Measurements from ENCODE around the gene TMEM94. TPM values are rescaled to one million over a fixed set of nuclear protein-coding genes. Genes with fewer than 3 reads are reported as not detected.
"Not testable (repeated sequence)": the region's sequence is repeated elsewhere in the genome, so short reads cannot be mapped to it uniquely, and the experiment has no call there.

The TMEM94 gene
- total and polyA plus RNA-seq, 2 of the 8 experiments (the other 6 are each of a cell fraction or from before 2014, with no cell fraction given) = 54.8 to 69.9 TPM

GRCh38 chr17:75437404-75437803, 19.0 kb upstream of the TMEM94 start:
- H3K4ac ChIP-seq (replicated peaks; ENCODE audit: insufficient read length, low read depth, low read length); H3K4me3 ChIP-seq (ENCODE audit: extremely low read depth in 1 of 4, insufficient read depth in 2 of 4, low read depth in 3 of 4, low read length in 4 of 4); H4K5ac ChIP-seq (ENCODE audit: insufficient read length, low read depth, low read length); H3K4me2 ChIP-seq (ENCODE audit: insufficient read depth in 1 of 2, low read depth in 2 of 2, low read length in 2 of 2); H3K23me2 ChIP-seq (ENCODE audit: low read depth, low read length); H2BK20ac ChIP-seq (ENCODE audit: low read length); H3K79me1 ChIP-seq (ENCODE audit: low read depth, low read length); H4K20me1 ChIP-seq (replicated peaks in 1 of 2; ENCODE audit: control insufficient read depth in 1 of 2, insufficient read depth in 2 of 2, low read length in 2 of 2); H2BK120ac ChIP-seq (replicated peaks; ENCODE audit: low read depth, low read length); H3K9me3 ChIP-seq (ENCODE audit: insufficient read depth in 2 of 2, low read depth in 1 of 2, low read length in 1 of 2); H3K27me3 ChIP-seq (replicated peaks in 1 of 4; ENCODE audit: control insufficient read depth in 3 of 4, extremely low read depth in 1 of 4, insufficient read depth in 3 of 4, low read length in 3 of 4); H3K18ac ChIP-seq (ENCODE audit: extremely low read depth, low read length); H2AK5ac ChIP-seq (ENCODE audit: low read depth, low read length); H3K56ac ChIP-seq (replicated peaks; ENCODE audit: insufficient read length, low read depth, low read length); DNase-seq (ENCODE audit: low read depth in 1 of 2, low spot score in 2 of 2); H2BK5ac ChIP-seq (ENCODE audit: low read depth, low read length); H3K23ac ChIP-seq (ENCODE audit: insufficient read length); H3K36me3 ChIP-seq (ENCODE audit: control insufficient read depth in 2 of 4, insufficient read depth in 4 of 4, low read length in 3 of 4); H3K9ac ChIP-seq (replicated peaks in 1 of 4; ENCODE audit: extremely low read depth in 1 of 4, low read depth in 3 of 4, low read length in 3 of 4); H3K79me2 ChIP-seq (ENCODE audit: control insufficient read depth in 1 of 2, insufficient read depth in 2 of 2, low read length in 2 of 2); H2BK15ac ChIP-seq (ENCODE audit: low read length); H3K27ac ChIP-seq (ENCODE audit: low read depth, low read length); H3K4me1 ChIP-seq (replicated peaks in 1 of 4; ENCODE audit: control insufficient read depth in 3 of 4, insufficient read depth in 4 of 4, low read length in 3 of 4); H4K8ac ChIP-seq (ENCODE audit: extremely low read depth, insufficient read depth, low read length); POLR2A ChIA-PET (ENCODE audit: partially characterized antibody); H3K14ac ChIP-seq (ENCODE audit: insufficient read length); FAIRE-seq; H2AFZ ChIP-seq (ENCODE audit: low read length); H2BK12ac ChIP-seq (ENCODE audit: low read depth, low read length); H4K91ac ChIP-seq (replicated peaks; ENCODE audit: insufficient read length, low read length): not testable (repeated sequence)
- CTCF ChIA-PET (ENCODE audit: partially characterized antibody) = interaction anchor here (0.6 to 1.9 kb wide), 2 partner anchors 12 to 308 kb away, joined by 3 to 10 read pairs; no protein-coding TSS in a partner anchor
- WGBS, 2 experiments (ENCODE audit: extremely low coverage in 1 of 2, insufficient coverage in 1 of 2, insufficient read length in 1 of 2, insufficient replicate concordance in 2 of 2, low coverage in 1 of 2, low lambda C conversion rate in 2 of 2, missing lambda C conversion rate in 1 of 2) = 87% methylated on average over 8 of the region's 8 CpGs; no CpG with 5 or more reads in 1 of the 2 experiments

Measured in H1 (cell line).